ENCODE data around the gene AZU1.

DNA sequence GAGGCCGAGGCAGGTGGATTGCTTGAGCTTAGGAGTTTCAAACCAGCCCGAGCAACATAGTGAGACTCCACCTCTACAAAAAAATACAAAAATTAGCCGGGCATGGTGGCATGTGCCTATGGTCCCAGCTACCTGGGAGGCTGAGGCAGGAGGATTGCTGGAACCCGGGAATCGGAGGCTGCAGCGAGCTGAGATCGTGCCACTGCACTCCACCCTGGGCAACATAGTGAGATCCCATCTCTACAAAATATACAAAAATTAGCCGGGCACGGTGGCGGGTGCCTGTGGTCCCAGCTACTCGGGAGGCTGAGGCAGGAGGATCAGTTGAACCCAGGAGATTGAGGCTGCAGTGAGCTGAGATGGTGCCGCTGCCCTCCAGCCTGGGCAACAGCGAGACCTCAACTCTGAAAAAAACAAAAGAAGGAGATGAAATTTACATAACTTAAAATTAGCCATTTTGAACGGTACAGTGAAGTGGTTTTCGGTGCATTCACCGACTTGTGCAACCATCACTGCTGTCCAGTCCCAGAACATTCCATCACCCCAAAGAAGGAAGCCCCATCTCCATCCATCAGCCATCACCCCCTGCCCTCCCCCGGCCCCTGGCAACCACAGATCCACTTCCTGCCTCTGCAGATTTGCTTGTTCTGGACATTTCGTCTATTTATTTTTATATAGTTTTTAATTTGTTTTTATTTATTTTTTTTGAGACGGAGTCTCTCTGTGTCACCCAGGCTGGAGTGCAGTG, 1.6 kb upstream of the AZU1 start:
- TF ChIP-seq, protein P1, sequence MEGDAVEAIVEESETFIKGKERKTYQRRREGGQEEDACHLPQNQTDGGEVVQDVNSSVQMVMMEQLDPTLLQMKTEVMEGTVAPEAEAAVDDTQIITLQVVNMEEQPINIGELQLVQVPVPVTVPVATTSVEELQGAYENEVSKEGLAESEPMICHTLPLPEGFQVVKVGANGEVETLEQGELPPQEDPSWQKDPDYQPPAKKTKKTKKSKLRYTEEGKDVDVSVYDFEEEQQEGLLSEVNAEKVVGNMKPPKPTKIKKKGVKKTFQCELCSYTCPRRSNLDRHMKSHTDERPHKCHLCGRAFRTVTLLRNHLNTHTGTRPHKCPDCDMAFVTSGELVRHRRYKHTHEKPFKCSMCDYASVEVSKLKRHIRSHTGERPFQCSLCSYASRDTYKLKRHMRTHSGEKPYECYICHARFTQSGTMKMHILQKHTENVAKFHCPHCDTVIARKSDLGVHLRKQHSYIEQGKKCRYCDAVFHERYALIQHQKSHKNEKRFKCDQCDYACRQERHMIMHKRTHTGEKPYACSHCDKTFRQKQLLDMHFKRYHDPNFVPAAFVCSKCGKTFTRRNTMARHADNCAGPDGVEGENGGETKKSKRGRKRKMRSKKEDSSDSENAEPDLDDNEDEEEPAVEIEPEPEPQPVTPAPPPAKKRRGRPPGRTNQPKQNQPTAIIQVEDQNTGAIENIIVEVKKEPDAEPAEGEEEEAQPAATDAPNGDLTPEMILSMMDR (IDR thresholded peaks at IDR 0.05; ENCODE audit: low read depth, low read length, missing input control): no peak
- no peak for TF ChIP-seq NR2F2 (IDR thresholded peaks at IDR 0.05)
- TF ChIP-seq, protein P2, sequence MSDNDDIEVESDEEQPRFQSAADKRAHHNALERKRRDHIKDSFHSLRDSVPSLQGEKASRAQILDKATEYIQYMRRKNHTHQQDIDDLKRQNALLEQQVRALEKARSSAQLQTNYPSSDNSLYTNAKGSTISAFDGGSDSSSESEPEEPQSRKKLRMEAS (IDR thresholded peaks at IDR 0.05): no peak
- TF ChIP-seq, protein P3, sequence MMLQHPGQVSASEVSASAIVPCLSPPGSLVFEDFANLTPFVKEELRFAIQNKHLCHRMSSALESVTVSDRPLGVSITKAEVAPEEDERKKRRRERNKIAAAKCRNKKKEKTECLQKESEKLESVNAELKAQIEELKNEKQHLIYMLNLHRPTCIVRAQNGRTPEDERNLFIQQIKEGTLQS (IDR thresholded peaks at IDR 0.05): no peak
- no peak for TF ChIP-seq GABPA (IDR thresholded peaks at IDR 0.05 in 1 of 2, conservative IDR thresholded peaks at IDR 0.05 in 1 of 2)
- TF ChIP-seq RAD21 (IDR thresholded peaks at IDR 0.05): no peak
- no peak for TF ChIP-seq FOXA1 (IDR thresholded peaks at IDR 0.05)
- TF ChIP-seq TAF1 (conservative IDR thresholded peaks at IDR 0.05): no peak
- TF ChIP-seq YY1 (IDR thresholded peaks at IDR 0.05): no peak
- TF ChIP-seq EGR1 (IDR thresholded peaks at IDR 0.05; ENCODE audit: low read depth in 2 of 2): no peak

Data from liver (tissue), 3 donors.